Measurements from ENCODE around the gene AARSD1.

AARSD1 gene

DNA sequence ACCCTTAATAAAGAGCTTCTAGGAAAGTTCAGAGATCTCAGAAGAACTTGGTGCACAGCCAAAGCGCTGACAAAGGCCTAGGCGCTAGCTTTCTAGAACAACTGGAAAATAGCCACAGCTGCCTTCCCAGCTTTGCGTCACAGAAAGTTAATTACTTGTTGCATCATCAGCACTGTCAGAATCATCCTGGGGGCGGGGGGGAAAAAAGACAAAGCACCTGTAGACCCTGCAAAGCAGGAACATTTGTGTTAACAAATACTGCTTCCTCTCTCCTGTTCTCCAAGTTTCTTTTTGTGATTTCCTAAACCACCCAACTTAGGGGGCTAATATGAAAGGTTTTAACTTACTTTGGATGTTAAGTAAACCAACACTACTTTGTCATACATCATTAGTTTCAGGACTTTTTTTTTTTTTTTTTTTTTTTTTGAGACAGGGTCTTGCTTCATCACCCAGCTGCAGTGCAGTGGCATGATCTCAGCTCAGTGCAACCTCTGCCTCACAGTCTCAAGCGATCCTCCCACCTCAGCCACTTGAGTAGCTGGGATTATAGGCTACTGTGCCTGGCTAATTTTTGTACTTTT lies 4.8 kb upstream of the AARSD1 start:
- Histone ChIP-seq H3K4me3 (ENCODE audit: low read length in 2 of 2) (no peak overlapping the region), H3K36me3 (replicated peaks in 1 of 2; ENCODE audit: control insufficient read depth in 2 of 2, insufficient read depth in 2 of 2, low read length in 2 of 2) (no peaks in the 10 kb centered on the region), H3K27ac (replicated peaks; ENCODE audit: low read length) (no peak overlapping the region), H3K23ac (ENCODE audit: low read depth, low read length, poor library complexity) (no peak overlapping the region), H3K4me1 (ENCODE audit: control insufficient read depth in 2 of 2, insufficient read depth in 1 of 2, low read depth in 1 of 2, low read length in 2 of 2) (peaks cover 0 to 2% of the 10 kb centered on the region in 2 donors), H3K27me3 (ENCODE audit: control insufficient read depth in 3 of 3, insufficient read depth in 3 of 3, low read depth in 1 of 3, low read length in 3 of 3) (no peaks in the 10 kb centered on the region), H2BK5ac (ENCODE audit: low read length) (no peak overlapping the region), H2BK120ac (ENCODE audit: low read depth, low read length) (no peak overlapping the region), H3K9me3 (replicated peaks in 1 of 2; ENCODE audit: control insufficient read depth in 2 of 2, insufficient read depth in 1 of 2, low read depth in 1 of 2, low read length in 2 of 2) (no peaks in the 10 kb centered on the region), H3K9ac (ENCODE audit: low read depth, low read length, poor library complexity) (no peak overlapping the region), H3K4ac (ENCODE audit: low read length) (no peak overlapping the region), H3K4me2 (ENCODE audit: insufficient read depth, low read length, poor library complexity, severe bottlenecking) (no peak overlapping the region), H2AFZ (ENCODE audit: low read length) (peak overlapping the region; percentile 19), H3K14ac (ENCODE audit: low read length) (no peak overlapping the region), H4K91ac (ENCODE audit: low read depth, low read length, poor library complexity) (no peak overlapping the region), H3K79me1 (ENCODE audit: low read depth, low read length) (no peaks in the 10 kb centered on the region), H2BK15ac (ENCODE audit: low read length) (no peak overlapping the region), H2BK12ac (ENCODE audit: low read length) (no peak overlapping the region), H3K18ac (ENCODE audit: low read length) (no peak overlapping the region), H2AK5ac (ENCODE audit: low read depth, low read length) (no peak overlapping the region), H4K8ac (ENCODE audit: low read depth, low read length) (no peak overlapping the region)
- no peak for DNase-seq (ENCODE audit: low spot score)
- WGBS, 2 donors (ENCODE audit: extremely low coverage in 2 of 2, insufficient read length in 2 of 2, insufficient replicate concordance in 1 of 2): no CpG with 5 or more reads among the region's 5 CpGs

DNA sequence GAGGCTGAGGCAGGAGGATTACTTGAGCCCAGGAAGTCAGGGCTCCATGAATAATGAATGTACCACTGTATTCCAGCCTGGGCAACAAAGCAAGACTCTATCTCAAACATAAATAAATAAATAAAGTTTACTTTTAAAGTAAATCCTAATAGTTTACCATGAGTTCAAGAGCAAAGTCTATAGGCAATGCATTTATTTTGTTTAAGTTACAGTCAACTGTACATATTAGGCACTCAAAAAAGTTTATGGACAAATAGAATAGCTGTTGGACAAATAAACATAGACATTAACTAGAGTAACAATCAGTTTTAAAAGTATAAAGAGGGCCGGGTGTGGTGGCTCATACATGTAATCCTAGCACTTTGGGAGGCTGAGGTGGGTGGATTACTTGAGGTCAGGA lies 3.7 kb upstream of the AARSD1 start:
- no peak overlapping the region for H3K18ac ChIP-seq (ENCODE audit: low read length)
- H3K4me3 ChIP-seq (ENCODE audit: low read length in 2 of 2): no peak overlapping the region
- no CpG with 5 or more reads among the region's 1 CpG for WGBS, 2 donors (ENCODE audit: extremely low coverage in 2 of 2, insufficient read length in 2 of 2, insufficient replicate concordance in 1 of 2)
- H3K9me3 ChIP-seq (replicated peaks in 1 of 2; ENCODE audit: control insufficient read depth in 2 of 2, insufficient read depth in 1 of 2, low read depth in 1 of 2, low read length in 2 of 2): no peaks in the 10 kb centered on the region
- H4K91ac ChIP-seq (ENCODE audit: low read depth, low read length, poor library complexity): no peak overlapping the region
- no peaks in the 10 kb centered on the region for H3K27me3 ChIP-seq (ENCODE audit: control insufficient read depth in 3 of 3, insufficient read depth in 3 of 3, low read depth in 1 of 3, low read length in 3 of 3)
- H3K4me1 ChIP-seq (ENCODE audit: control insufficient read depth in 2 of 2, insufficient read depth in 1 of 2, low read depth in 1 of 2, low read length in 2 of 2): peaks cover 3 to 8% of the 10 kb centered on the region in 2 donors
- H2BK15ac ChIP-seq (ENCODE audit: low read length): no peak overlapping the region
- no peak overlapping the region for H3K27ac ChIP-seq (replicated peaks; ENCODE audit: low read length)
- no peak overlapping the region for H2AK5ac ChIP-seq (ENCODE audit: low read depth, low read length)
- no peak overlapping the region for H2BK120ac ChIP-seq (ENCODE audit: low read depth, low read length)
- H3K9ac ChIP-seq (ENCODE audit: low read depth, low read length, poor library complexity): no peak overlapping the region
- no peak overlapping the region for H3K4me2 ChIP-seq (ENCODE audit: insufficient read depth, low read length, poor library complexity, severe bottlenecking)
- no peak overlapping the region for H2AFZ ChIP-seq (ENCODE audit: low read length)
- H2BK5ac ChIP-seq (ENCODE audit: low read length): no peak overlapping the region
- H3K79me1 ChIP-seq (ENCODE audit: low read depth, low read length): peaks cover 3% of the 10 kb centered on the region
- no peak for DNase-seq (ENCODE audit: low spot score)
- H3K14ac ChIP-seq (ENCODE audit: low read length): no peak overlapping the region
- no peak overlapping the region for H3K23ac ChIP-seq (ENCODE audit: low read depth, low read length, poor library complexity)
- peaks cover 0 to under 1% of the 10 kb centered on the region in 2 donors for H3K36me3 ChIP-seq (replicated peaks in 1 of 2; ENCODE audit: control insufficient read depth in 2 of 2, insufficient read depth in 2 of 2, low read length in 2 of 2)
- H3K4ac ChIP-seq (ENCODE audit: low read length): no peak overlapping the region
- H2BK12ac ChIP-seq (ENCODE audit: low read length): no peak overlapping the region
- no peak overlapping the region for H4K8ac ChIP-seq (ENCODE audit: low read depth, low read length)

DNA sequence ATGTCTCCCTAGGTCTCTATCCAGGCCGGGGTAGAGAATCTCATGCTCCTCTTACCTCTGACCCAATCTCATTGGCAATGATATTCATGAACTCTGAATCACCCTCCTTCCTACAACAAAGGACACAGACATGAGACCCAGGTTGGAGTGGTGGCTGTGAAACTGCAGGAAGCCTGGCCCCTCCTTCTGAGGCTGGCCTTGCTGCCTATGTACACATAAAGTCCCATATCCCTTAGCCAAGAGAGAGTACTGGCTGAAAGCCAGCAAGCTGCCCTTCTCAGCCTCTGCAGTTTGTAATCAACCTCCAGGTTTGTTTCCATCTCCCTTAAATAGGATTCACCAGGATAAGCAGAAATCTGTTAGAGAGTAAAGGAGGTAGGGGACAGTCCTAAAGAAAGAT lies 10.6 kb downstream of the AARSD1 start:
- no peak overlapping the region for H4K8ac ChIP-seq (ENCODE audit: low read depth, low read length)
- H2BK12ac ChIP-seq (ENCODE audit: low read length): no peak overlapping the region
- H3K36me3 ChIP-seq (replicated peaks in 1 of 2; ENCODE audit: control insufficient read depth in 2 of 2, insufficient read depth in 2 of 2, low read length in 2 of 2): peaks cover 37 to 90% of the 10 kb centered on the region in 2 donors
- no peak for DNase-seq (ENCODE audit: low spot score)
- H3K27me3 ChIP-seq (ENCODE audit: control insufficient read depth in 3 of 3, insufficient read depth in 3 of 3, low read depth in 1 of 3, low read length in 3 of 3): no peaks in the 10 kb centered on the region
- no peak overlapping the region for H2AFZ ChIP-seq (ENCODE audit: low read length)
- no peak overlapping the region for H4K91ac ChIP-seq (ENCODE audit: low read depth, low read length, poor library complexity)
- no CpG with 5 or more reads among the region's 1 CpG for WGBS, 2 donors (ENCODE audit: extremely low coverage in 2 of 2, insufficient read length in 2 of 2, insufficient replicate concordance in 1 of 2)
- H3K14ac ChIP-seq (ENCODE audit: low read length): no peak overlapping the region
- no peak overlapping the region for H3K9ac ChIP-seq (ENCODE audit: low read depth, low read length, poor library complexity)
- H3K4me3 ChIP-seq (ENCODE audit: low read length in 2 of 2): no peak overlapping the region
- no peaks in the 10 kb centered on the region for H3K4me1 ChIP-seq (ENCODE audit: control insufficient read depth in 2 of 2, insufficient read depth in 1 of 2, low read depth in 1 of 2, low read length in 2 of 2)
- no peak overlapping the region for H3K23ac ChIP-seq (ENCODE audit: low read depth, low read length, poor library complexity)
- no peak overlapping the region for H2BK5ac ChIP-seq (ENCODE audit: low read length)
- no peak overlapping the region for H2BK120ac ChIP-seq (ENCODE audit: low read depth, low read length)
- no peak overlapping the region for H3K4me2 ChIP-seq (ENCODE audit: insufficient read depth, low read length, poor library complexity, severe bottlenecking)
- no peak overlapping the region for H2BK15ac ChIP-seq (ENCODE audit: low read length)
- H3K4ac ChIP-seq (ENCODE audit: low read length): no peak overlapping the region
- no peak overlapping the region for H3K27ac ChIP-seq (replicated peaks; ENCODE audit: low read length)
- no peak overlapping the region for H3K18ac ChIP-seq (ENCODE audit: low read length)
- H3K79me1 ChIP-seq (ENCODE audit: low read depth, low read length): no peaks in the 10 kb centered on the region
- no peaks in the 10 kb centered on the region for H3K9me3 ChIP-seq (replicated peaks in 1 of 2; ENCODE audit: control insufficient read depth in 2 of 2, insufficient read depth in 1 of 2, low read depth in 1 of 2, low read length in 2 of 2)
- H2AK5ac ChIP-seq (ENCODE audit: low read depth, low read length): no peak overlapping the region

DNA sequence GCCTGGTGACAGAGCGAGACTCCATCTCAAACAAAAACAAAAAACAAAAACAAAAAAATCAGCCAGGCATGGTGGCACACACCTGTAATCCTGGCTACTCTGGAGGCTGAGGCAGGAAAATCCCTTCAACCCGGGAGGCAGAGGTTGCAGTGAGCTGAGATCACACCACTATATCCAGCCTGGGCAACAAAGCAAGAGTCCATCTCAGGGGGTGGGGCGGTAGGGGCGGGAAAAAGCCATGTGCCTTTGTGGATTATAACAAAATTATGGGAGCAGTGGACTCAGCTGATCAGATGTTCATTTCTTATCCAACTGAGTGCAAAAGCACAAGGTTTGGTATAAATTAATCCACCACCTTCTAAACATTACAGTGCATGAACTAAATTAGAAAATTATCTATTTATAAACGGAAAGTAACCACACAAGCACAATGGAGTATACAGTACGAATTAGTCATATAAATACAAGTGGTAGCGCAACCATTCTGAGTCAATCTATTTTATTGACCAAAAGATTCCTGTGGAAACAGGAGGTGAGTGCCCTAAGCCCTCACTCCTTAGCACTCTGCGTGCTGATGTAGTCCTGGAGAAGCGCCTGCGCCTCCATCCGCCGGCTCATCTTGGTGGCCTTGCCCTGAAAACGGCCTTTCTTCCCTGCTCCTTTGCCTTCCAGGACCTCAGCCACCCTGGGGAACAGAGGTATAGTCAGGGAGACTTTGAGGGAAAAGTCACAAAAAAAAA lies 14.0 kb downstream of the AARSD1 start:
- Histone ChIP-seq H3K23ac (ENCODE audit: low read depth, low read length, poor library complexity) (no peak overlapping the region), H3K36me3 (replicated peaks in 1 of 2; ENCODE audit: control insufficient read depth in 2 of 2, insufficient read depth in 2 of 2, low read length in 2 of 2) (peaks cover 20 to 66% of the 10 kb centered on the region in 2 donors), H2AFZ (ENCODE audit: low read length) (no peak overlapping the region), H4K91ac (ENCODE audit: low read depth, low read length, poor library complexity) (no peak overlapping the region), H2BK15ac (ENCODE audit: low read length) (no peak overlapping the region), H3K9me3 (replicated peaks in 1 of 2; ENCODE audit: control insufficient read depth in 2 of 2, insufficient read depth in 1 of 2, low read depth in 1 of 2, low read length in 2 of 2) (no peaks in the 10 kb centered on the region), H3K9ac (ENCODE audit: low read depth, low read length, poor library complexity) (no peak overlapping the region), H2BK5ac (ENCODE audit: low read length) (no peak overlapping the region), H2BK12ac (ENCODE audit: low read length) (no peak overlapping the region), H3K27me3 (ENCODE audit: control insufficient read depth in 3 of 3, insufficient read depth in 3 of 3, low read depth in 1 of 3, low read length in 3 of 3) (no peaks in the 10 kb centered on the region), H2BK120ac (ENCODE audit: low read depth, low read length) (no peak overlapping the region), H3K18ac (ENCODE audit: low read length) (no peak overlapping the region), H3K4me1 (ENCODE audit: control insufficient read depth in 2 of 2, insufficient read depth in 1 of 2, low read depth in 1 of 2, low read length in 2 of 2) (no peaks in the 10 kb centered on the region), H3K4me3 (ENCODE audit: low read length in 2 of 2) (no peak overlapping the region), H4K8ac (ENCODE audit: low read depth, low read length) (no peak overlapping the region), H3K79me1 (ENCODE audit: low read depth, low read length) (no peaks in the 10 kb centered on the region), H3K4ac (ENCODE audit: low read length) (no peak overlapping the region), H3K14ac (ENCODE audit: low read length) (no peak overlapping the region), H2AK5ac (ENCODE audit: low read depth, low read length) (no peak overlapping the region), H3K27ac (replicated peaks; ENCODE audit: low read length) (no peak overlapping the region), H3K4me2 (ENCODE audit: insufficient read depth, low read length, poor library complexity, severe bottlenecking) (no peak overlapping the region)
- no peak for DNase-seq (ENCODE audit: low spot score)
- no CpG with 5 or more reads among the region's 13 CpGs for WGBS, 2 donors (ENCODE audit: extremely low coverage in 2 of 2, insufficient read length in 2 of 2, insufficient replicate concordance in 1 of 2)

Data from neuronal stem cell (in vitro differentiated cells).